Vagina (tissue), 2 donors: Measurements from ENCODE around the gene SMC6. TPM values are rescaled to one million over a fixed set of nuclear protein-coding genes. Genes with fewer than 3 reads are reported as not detected.

Experiments
- DNase-seq, 2 donors: peaks; one replicate each; pipeline ENCODE4 v3.0.0-alpha.2; 2017; ENCODE audit errors: extremely low spot score in 2 of 2
- H3K27ac ChIP-seq: fragments of 200-600 bp; sonication (generic); one replicate; pipeline ENCODE4 v1.5.1; 2019
- H3K27me3 ChIP-seq: fragments of 200-600 bp; sonication (generic); one replicate; pipeline ENCODE4 v1.5.1; 2019
- H3K36me3 ChIP-seq, 2 donors: fragments of 200-600 bp; sonication (generic); one replicate each; pipeline ENCODE4 v1.5.1; 2017 to 2019
- H3K4me1 ChIP-seq: fragments of 200-600 bp; sonication (generic); one replicate; pipeline ENCODE4 v1.5.1; 2019
- H3K4me3 ChIP-seq, 2 donors: fragments of 200-600 bp; sonication (generic); 1 replicate in 1 of 2; 2 replicates in 1 of 2; pipeline ENCODE4 v1.5.1; 2016 to 2019
- H3K9me3 ChIP-seq: fragments of 200-600 bp; sonication (generic); one replicate; pipeline ENCODE4 v1.5.1; 2019
- POLR2A ChIP-seq, 2 donors: fragments of 450-650 bp; IDR thresholded peaks; one replicate each; pipeline ENCODE4 v1.6.1; 2017; ENCODE audit warnings: antibody characterized with exemption in 2 of 2, mild to moderate bottlenecking in 2 of 2, moderate library complexity in 2 of 2
- POLR2AphosphoS5 ChIP-seq, 2 donors: sonication (generic); formaldehyde crosslinking; IDR thresholded peaks; one replicate each; pipeline ENCODE4 v1.9.0; 2017; ENCODE audit warnings: antibody characterized with exemption in 2 of 2, mild to moderate bottlenecking in 2 of 2, low read depth in 1 of 2; ENCODE audit not compliant: insufficient read depth in 1 of 2
- intact Hi-C: fragments of 100-400 bp; cut with DNase I; formaldehyde crosslinking; loops from one replicate; pipeline ENCODE4 v1.15.1; 2023
- total RNA-seq: library from RNA; depleted of rRNA; stranded (reverse); fragments of >200 nt; gene quantifications from one replicate; pipeline ENCODE4 v1.2.3, GENCODE V29; 2016
- TF ChIP-seq, protein P1 (sequence below), 3 experiments: fragments of 450-650 bp in 2 of 3; fragments of 200-600 bp in 1 of 3; sonication (generic) in 1 of 3; IDR thresholded peaks; one replicate each; pipeline ENCODE4 v1.5.1; 2017 to 2019; ENCODE audit warnings: antibody characterized with exemption in 3 of 3, mild to moderate bottlenecking in 2 of 3, moderate library complexity in 2 of 3

The SMC6 gene
- total RNA-seq, 1 donor from 2014 or later: 33.6 TPM

- Histone ChIP-seq H3K9me3 (no peaks in the 10 kb centered on the region), H3K4me1 (no peaks in the 10 kb centered on the region), H3K4me3 (no peak overlapping the region), H3K27ac (no peak overlapping the region), H3K36me3 (no peaks in the 10 kb centered on the region), H3K27me3 (no peaks in the 10 kb centered on the region)
- TF ChIP-seq POLR2AphosphoS5 (IDR thresholded peaks at IDR 0.05; ENCODE audit: insufficient read depth in 1 of 2, low read depth in 1 of 2): no peak
- TF ChIP-seq POLR2A (IDR thresholded peaks at IDR 0.05): no peak
- TF ChIP-seq, protein P1, sequence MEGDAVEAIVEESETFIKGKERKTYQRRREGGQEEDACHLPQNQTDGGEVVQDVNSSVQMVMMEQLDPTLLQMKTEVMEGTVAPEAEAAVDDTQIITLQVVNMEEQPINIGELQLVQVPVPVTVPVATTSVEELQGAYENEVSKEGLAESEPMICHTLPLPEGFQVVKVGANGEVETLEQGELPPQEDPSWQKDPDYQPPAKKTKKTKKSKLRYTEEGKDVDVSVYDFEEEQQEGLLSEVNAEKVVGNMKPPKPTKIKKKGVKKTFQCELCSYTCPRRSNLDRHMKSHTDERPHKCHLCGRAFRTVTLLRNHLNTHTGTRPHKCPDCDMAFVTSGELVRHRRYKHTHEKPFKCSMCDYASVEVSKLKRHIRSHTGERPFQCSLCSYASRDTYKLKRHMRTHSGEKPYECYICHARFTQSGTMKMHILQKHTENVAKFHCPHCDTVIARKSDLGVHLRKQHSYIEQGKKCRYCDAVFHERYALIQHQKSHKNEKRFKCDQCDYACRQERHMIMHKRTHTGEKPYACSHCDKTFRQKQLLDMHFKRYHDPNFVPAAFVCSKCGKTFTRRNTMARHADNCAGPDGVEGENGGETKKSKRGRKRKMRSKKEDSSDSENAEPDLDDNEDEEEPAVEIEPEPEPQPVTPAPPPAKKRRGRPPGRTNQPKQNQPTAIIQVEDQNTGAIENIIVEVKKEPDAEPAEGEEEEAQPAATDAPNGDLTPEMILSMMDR (IDR thresholded peaks at IDR 0.05): no peak
- no peak for DNase-seq
- intact Hi-C loops: no loop called here
Measured at GRCh38 chr2:17630089-17630488, 123.5 kb downstream of the SMC6 start.

DNA sequence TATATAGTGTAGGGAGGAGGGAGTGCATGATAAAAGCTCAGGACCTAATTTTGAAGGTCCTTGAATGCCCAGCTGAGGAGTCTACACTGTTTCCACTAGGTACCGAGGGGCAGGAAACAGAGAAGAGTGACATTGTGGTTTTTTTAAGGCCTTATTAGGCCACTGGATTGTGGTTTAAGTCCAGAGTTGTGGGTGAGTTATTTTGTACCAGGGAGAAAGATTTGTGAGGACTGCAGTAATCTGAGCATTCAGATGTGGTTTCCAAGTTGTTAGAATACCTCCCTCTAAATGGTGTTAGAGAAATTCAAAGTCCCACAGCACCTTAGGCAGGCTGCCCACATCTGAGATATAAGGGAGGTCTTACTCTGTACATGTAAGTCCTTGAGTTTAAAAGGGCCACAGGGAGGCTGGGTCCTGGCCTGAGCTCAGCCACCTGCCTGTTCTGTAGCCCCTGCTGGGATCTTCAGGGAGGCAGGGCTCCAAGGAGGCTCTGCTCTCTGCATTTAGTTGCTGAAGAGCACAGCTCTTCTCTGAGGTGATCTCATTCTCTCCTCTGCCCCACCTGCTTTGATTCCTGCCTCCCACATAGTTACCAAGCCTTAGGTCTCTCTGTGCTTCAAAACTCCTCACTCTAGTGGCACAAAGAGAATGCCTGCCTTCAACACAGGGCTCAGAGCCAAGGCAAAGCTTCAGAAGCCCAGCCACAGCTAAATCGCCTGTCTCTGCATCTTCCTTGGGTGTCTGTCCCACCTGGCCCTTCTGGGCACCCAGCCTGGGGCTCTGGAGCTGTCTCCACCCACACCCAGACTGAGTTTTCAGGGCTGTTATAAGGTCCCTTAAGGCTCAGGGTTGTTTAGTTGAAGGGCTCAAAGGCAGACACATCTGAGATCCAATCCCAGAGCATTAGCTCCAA is 125.0 kb downstream of the SMC6 start:
- no peak overlapping the region for H3K27ac ChIP-seq
- intact Hi-C loops: no loop called here
- DNase-seq: no peak
- no peaks in the 10 kb centered on the region for H3K4me1 ChIP-seq
- no peaks in the 10 kb centered on the region for H3K9me3 ChIP-seq
- H3K27me3 ChIP-seq: no peaks in the 10 kb centered on the region
- no peak overlapping the region for H3K4me3 ChIP-seq
- TF ChIP-seq POLR2A (IDR thresholded peaks at IDR 0.05): no peak
- TF ChIP-seq, protein P1 (IDR thresholded peaks at IDR 0.05): no peak
- TF ChIP-seq POLR2AphosphoS5 (IDR thresholded peaks at IDR 0.05; ENCODE audit: insufficient read depth in 1 of 2, low read depth in 1 of 2): no peak
- no peaks in the 10 kb centered on the region for H3K36me3 ChIP-seq

DNA sequence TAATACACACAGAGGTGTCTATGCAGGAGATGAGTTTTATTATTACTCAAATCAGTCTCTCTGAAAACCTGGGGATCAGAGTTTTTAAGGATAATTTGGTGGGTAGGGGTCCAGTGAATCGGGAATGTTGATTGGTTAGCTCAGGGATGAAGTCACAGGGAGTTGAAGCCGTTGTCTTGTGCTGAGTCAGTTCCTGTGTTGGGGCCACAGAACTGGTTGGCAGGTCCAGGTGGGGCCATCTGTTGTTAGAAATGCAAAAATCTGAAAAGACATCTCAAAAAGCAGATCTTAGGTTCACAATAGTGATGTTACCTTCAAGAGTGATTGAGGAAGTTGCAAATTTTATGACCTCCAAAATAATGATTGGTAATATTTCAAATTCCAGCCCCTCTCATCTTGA is 126.2 kb downstream of the SMC6 start:
- Histone ChIP-seq H3K9me3 (no peaks in the 10 kb centered on the region), H3K4me1 (no peaks in the 10 kb centered on the region), H3K27me3 (no peaks in the 10 kb centered on the region), H3K4me3 (no peak overlapping the region), H3K27ac (no peak overlapping the region), H3K36me3 (no peaks in the 10 kb centered on the region)
- TF ChIP-seq, protein P1 (IDR thresholded peaks at IDR 0.05): no peak
- no peak for TF ChIP-seq POLR2AphosphoS5 (IDR thresholded peaks at IDR 0.05; ENCODE audit: insufficient read depth in 1 of 2, low read depth in 1 of 2)
- TF ChIP-seq POLR2A (IDR thresholded peaks at IDR 0.05): no peak
- no peak for DNase-seq
- intact Hi-C loops: no loop called here

- TF ChIP-seq POLR2A (IDR thresholded peaks at IDR 0.05) (no peak), POLR2AphosphoS5 (IDR thresholded peaks at IDR 0.05; ENCODE audit: insufficient read depth in 1 of 2, low read depth in 1 of 2) (no peak)
- TF ChIP-seq, protein P1 (IDR thresholded peaks at IDR 0.05): no peak
- no peaks in the 10 kb centered on the region for H3K36me3 ChIP-seq
- H3K27me3 ChIP-seq: no peaks in the 10 kb centered on the region
- no peaks in the 10 kb centered on the region for H3K4me1 ChIP-seq
- H3K9me3 ChIP-seq: no peaks in the 10 kb centered on the region
- intact Hi-C loops: no loop called here
- no peak overlapping the region for H3K4me3 ChIP-seq
- no peak overlapping the region for H3K27ac ChIP-seq
- no peak for DNase-seq
Measured at GRCh38 chr2:17626986-17627385, 126.6 kb downstream of the SMC6 start.

DNA sequence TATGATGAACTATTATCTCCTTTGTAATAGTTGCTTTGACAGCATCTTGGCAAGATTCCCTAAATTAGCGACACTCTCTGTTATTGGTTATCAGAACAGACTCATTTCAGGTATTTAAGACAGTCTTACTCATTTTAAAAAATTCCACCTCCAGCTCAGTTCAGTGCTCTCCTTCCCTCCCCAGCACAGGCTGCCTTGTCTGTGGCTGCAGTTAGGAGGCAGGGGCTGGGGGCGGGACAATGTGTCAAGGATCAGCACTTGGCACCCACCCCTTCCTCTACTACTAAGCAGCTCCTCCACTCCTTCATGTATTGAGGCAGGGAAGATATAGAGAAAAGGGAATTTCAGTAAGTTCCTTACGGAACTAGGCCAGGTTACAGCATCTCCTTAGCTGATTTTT is 128.2 kb downstream of the SMC6 start:
- Histone ChIP-seq H3K9me3 (no peaks in the 10 kb centered on the region), H3K36me3 (no peaks in the 10 kb centered on the region), H3K4me3 (no peak overlapping the region), H3K27me3 (no peaks in the 10 kb centered on the region), H3K27ac (no peak overlapping the region), H3K4me1 (peaks cover 4% of the 10 kb centered on the region)
- TF ChIP-seq POLR2A (IDR thresholded peaks at IDR 0.05) (no peak), POLR2AphosphoS5 (IDR thresholded peaks at IDR 0.05; ENCODE audit: insufficient read depth in 1 of 2, low read depth in 1 of 2) (no peak)
- TF ChIP-seq, protein P1 (IDR thresholded peaks at IDR 0.05): no peak
- DNase-seq: no peak
- intact Hi-C loops: no loop called here
